HFF-Myc (cell line): ENCODE results near the gene MMP21.

Source experiments
- DNase-seq: peaks from one replicate; pipeline ENCODE4 v3.0.0-alpha.2; 2011; ENCODE audit warnings: low read depth; ENCODE audit errors: extremely low read depth
- H3K4me3 ChIP-seq: replicated peaks from 2 replicates; pipeline ENCODE4 v1.5.1; 2011; ENCODE audit warnings: low read depth, mild to moderate bottlenecking, control low read depth, low read length
- CTCF ChIP-seq: IDR thresholded peaks from 2 replicates; pipeline ENCODE4 v1.5.1; 2012; ENCODE audit warnings: mild to moderate bottlenecking, low read depth, low read length, control low read depth; ENCODE audit errors: missing control alignments

Gene MMP21

GRCh38 chr10:125739994-125740679 lies 35.5 kb downstream of the MMP21 start:
- no peak for TF ChIP-seq CTCF

GRCh38 chr10:125738206-125738605 lies 37.4 kb downstream of the MMP21 start:
- H3K4me3 ChIP-seq, result no peak overlapping the region
- DNase-seq, result no peak
- TF ChIP-seq CTCF, result no peak

More at GRCh38 chr10:125739994-125740679, 35.5 kb downstream of the MMP21 start:
- DNase-seq, result no peak
- H3K4me3 ChIP-seq, result no peak overlapping the region

GRCh38 chr10:125734823-125735222 lies 40.8 kb downstream of the MMP21 start:
- no peak overlapping the region for H3K4me3 ChIP-seq
- no peak for TF ChIP-seq CTCF
- no peak for DNase-seq

DNA sequence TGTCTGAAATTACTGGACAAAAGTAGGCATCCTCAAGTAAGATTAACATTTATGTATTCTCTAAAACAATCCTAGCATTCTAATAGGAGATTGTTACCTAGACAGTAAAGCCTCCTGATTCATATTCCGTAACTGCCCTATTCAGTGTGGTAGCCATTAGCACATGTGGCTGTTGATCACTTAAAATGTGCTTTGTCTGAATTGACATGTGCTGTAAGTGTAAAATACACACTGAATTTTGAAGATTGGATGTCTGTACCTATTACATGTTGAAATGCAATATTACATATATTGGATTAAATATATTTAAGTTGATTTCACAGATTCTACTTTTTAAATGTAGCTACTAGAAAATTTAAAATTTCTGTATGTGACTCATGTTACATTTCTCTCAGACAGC lies 41.5 kb downstream of the MMP21 start:
- DNase-seq, result no peak
- TF ChIP-seq CTCF, result no peak

DNA sequence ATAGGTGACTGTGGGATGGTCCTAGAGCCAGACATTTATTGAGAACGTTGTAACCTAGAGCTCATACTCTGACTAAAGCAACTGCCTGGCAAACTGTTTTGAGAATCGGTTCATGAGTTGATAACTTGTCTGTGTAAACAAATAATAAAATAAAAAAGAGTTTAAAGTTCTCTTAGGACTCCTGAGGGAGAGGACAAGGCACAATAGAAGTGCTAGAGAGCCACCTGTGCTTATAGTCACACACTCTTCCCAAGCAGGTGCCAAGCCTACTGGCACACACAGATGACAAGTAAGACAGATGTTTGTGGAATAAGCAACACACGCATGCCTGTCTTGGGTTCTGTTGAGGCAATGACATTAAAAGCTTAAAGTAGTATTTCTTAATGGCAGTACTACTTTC lies 48.2 kb downstream of the MMP21 start:
- no peak for TF ChIP-seq CTCF
- no peak overlapping the region for H3K4me3 ChIP-seq
- DNase-seq, result no peak

More for the DNA sequence above, 41.5 kb downstream of the MMP21 start:
- H3K4me3 ChIP-seq, result no peak overlapping the region

GRCh38 chr10:125726914-125727313 lies 48.7 kb downstream of the MMP21 start:
- DNase-seq, result no peak
- no peak overlapping the region for H3K4me3 ChIP-seq
- no peak for TF ChIP-seq CTCF

- no peak for TF ChIP-seq CTCF
- no peak for DNase-seq
- H3K4me3 ChIP-seq, result no peak overlapping the region
Measured at GRCh38 chr10:125722811-125723210, 52.8 kb downstream of the MMP21 start.
